HL-60/S4 (cell line): ENCODE data around the gene HSH2D.
"Not testable (repeated sequence)": the region's sequence is repeated elsewhere in the genome, so short reads cannot be mapped to it uniquely, and the experiment has no call there.

Experiments used
- in situ Hi-C: fragments of 300-500 bp; cut with MboI; formaldehyde crosslinking; loops from 2 replicates; pipeline ENCODE4 v1.14.3; 2022; ENCODE audit warnings: low sequenced_read_pairs

Gene HSH2D, protein sequence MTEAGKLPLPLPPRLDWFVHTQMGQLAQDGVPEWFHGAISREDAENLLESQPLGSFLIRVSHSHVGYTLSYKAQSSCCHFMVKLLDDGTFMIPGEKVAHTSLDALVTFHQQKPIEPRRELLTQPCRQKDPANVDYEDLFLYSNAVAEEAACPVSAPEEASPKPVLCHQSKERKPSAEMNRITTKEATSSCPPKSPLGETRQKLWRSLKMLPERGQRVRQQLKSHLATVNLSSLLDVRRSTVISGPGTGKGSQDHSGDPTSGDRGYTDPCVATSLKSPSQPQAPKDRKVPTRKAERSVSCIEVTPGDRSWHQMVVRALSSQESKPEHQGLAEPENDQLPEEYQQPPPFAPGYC

GRCh38 chr19:16143399-16144215, at the start of gene HSH2D:
TSS of gene HSH2D (plus strand) at chr19:16143685. CDS start at chr19:16148751, 5,066 bp downstream.
- in situ Hi-C loops = no loop called here

- in situ Hi-C loops = no loop called here
Measured at GRCh38 chr19:16094360-16095070, 49.0 kb upstream of the HSH2D start.

GRCh38 chr19:16095071-16095571, 48.4 kb upstream of the HSH2D start:
- in situ Hi-C loops = no loop called here

DNA sequence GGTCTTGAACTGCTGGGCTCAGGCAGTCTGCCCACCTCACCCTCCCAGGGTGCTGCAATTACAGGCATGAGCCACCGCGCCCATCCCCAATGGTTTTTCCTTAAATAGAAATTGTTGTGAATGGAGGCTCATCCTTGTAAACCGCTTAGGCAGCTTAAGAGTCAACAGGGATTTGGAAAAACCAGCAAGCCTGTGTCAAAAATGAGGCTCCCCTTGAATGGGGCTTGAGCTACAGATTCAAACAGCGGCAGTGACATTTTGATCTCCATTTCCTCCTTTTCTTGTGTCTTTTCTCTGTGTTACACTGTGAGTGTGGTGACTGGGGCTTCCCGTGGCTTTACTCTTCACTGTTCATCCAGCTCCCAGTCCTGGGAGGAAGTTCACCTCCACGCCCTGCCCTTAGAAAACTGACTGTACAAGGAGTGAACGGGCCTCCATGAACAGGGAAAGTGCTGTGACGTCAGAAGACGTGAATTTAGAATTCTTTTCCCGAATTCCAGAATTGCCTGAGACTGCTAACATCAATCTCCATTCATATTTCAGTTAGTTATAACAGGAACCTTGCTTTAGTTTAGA, 47.1 kb upstream of the HSH2D start:
- in situ Hi-C loops = no loop called here

DNA sequence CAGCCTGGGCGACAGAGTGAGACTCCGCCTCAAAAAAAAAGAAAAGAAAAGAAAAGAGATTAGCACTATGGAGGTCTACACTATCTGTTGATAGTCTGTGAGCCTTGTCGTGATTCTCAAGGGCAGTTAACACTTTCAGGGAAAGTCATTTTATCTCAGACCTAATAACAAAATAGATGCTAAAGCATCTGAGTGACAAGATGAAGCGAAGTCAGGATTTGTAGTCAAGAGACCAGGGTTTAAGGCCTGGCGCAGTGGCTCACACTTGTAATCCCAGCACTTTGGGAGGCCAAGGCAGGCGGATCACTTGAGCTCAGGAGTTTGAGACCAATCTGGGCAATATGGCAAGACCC, 45.1 kb upstream of the HSH2D start:
- in situ Hi-C loops = no loop called here

GRCh38 chr19:16098821-16099220, 44.7 kb upstream of the HSH2D start:
- in situ Hi-C loops = no loop called here

GRCh38 chr19:16099314-16099965, 44.0 kb upstream of the HSH2D start:
- in situ Hi-C loops = not testable (repeated sequence)

- in situ Hi-C loops = no loop called here
Measured at GRCh38 chr19:16100524-16100923, 43.0 kb upstream of the HSH2D start.

GRCh38 chr19:16104722-16105121, 38.8 kb upstream of the HSH2D start:
- in situ Hi-C loops = no loop called here

- in situ Hi-C loops = no loop called here
Measured at GRCh38 chr19:16106121-16106520, 37.4 kb upstream of the HSH2D start.

DNA sequence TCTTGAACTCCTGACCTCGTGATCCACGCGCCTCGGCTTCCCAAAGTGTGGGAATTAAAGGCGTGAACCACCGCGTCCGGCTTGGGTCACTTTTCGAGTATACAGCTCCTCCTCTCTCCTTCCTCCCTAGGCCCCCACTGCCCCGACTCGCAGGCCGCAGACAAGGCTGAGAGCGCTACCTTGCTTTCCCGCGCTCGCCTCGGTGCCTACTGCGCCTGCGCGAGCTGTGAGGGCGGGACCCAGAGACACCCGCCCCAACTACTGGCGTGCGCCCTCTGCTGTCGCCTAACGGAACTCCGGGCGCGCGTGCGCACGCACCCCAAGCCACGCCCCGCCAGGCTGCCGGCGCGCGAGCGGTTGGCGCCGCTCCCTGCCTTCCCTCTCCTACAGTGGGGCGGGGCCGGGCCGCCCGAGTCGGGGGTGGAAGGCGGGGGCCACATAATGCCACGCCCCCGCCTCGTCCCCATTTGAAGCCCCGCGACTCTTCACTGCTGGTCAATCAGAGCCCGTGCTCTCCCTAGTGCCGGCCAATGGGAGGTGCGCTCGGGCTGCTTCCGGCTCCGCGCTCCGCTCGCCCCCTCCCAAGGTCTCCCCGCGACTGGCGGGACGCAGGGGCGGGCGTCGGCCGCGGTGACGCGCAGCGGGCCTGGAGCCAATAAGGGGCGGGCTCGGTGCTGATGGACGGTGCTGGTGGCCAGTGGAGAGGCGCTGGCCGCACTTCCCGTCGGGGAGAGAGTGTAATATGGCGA, 32.2 kb upstream of the HSH2D start, which contains the start of gene RAB8A:
Gene RAB8A (plus strand): TSS at position 730 of the 749 bp plus-strand sequence. CDS start 13 bp downstream, at position 743.
- in situ Hi-C loops = no loop called here

GRCh38 chr19:16111909-16112752, 31.4 kb upstream of the HSH2D start:
- in situ Hi-C loops = no loop called here

- in situ Hi-C loops = no loop called here
Measured at GRCh38 chr19:16112778-16113177, 30.7 kb upstream of the HSH2D start.

DNA sequence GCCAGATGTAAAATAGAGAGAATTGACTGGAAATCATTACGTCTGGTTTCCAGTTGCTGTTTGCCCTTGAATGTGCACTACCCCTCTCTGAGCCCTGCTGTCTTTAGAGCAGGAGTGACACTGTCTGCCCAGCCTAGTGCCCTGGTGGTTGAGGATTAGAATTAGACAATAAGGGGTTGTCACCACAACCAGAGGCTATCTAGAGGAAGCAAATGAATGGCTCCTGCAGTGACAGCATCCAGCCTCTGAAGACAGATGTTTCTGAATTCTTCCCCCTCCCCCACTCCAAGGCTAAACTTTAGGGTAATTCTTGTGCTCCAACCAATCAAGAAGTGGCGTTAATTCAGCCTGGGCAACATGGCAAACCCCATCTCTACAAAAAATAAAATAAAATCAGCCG, 29.8 kb upstream of the HSH2D start:
- in situ Hi-C loops = no loop called here

GRCh38 chr19:16115301-16116039, 28.0 kb upstream of the HSH2D start:
- in situ Hi-C loops = no loop called here

GRCh38 chr19:16116067-16116466, 27.4 kb upstream of the HSH2D start:
- in situ Hi-C loops = no loop called here

GRCh38 chr19:16117594-16118033, 25.9 kb upstream of the HSH2D start:
- in situ Hi-C loops = no loop called here

DNA sequence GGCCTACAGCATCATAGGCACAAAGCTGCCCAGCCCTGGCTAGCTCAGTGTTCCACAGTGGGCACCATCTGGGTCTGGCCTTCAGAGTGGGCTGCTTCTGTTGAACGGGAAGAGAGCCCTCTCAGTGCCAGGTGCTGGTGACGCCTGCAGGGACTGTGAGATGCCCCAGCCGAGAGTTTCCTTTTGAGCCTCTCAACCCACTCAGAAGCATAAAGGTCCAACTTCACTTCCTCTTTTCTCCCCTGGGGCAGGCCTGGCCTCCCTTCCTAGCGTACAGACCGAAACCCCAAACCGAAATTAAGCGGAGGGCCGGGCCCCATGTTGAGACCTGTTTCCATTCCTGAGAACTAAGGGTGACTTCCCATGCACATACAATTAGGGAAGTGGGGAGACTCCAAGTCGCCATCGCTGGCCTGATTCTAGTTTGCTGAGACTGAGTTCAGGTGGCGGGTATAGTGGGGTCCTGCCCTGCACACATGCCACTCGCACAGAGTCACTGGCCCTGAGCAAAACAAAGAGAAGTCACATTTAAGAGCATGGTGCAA, 24.9 kb upstream of the HSH2D start:
- in situ Hi-C loops = no loop called here
